GM19240 (cell line): ENCODE results near the gene SYP.

Experiments used
- DNase-seq: peaks from one replicate; pipeline ENCODE4 v3.0.0; 2011; ENCODE audit warnings: low spot score; ENCODE audit not compliant: insufficient read length

The SYP gene

GRCh38 chrX:49199906-49200771 lies at the start of gene SYP:
SYP (minus strand) TSS chrX:49200193; CDS start chrX:49200186, 7 bp downstream.
- peak; percentile 64 for DNase-seq

GRCh38 chrX:49249616-49250015 lies 49.6 kb upstream of the SYP start:
- DNase-seq, result no peak

GRCh38 chrX:49249071-49249470 lies 49.1 kb upstream of the SYP start:
- no peak for DNase-seq

GRCh38 chrX:49247916-49248811 lies 48.2 kb upstream of the SYP start:
- no peak for DNase-seq

GRCh38 chrX:49247346-49247745 lies 47.4 kb upstream of the SYP start:
- DNase-seq, result no peak

GRCh38 chrX:49246541-49246940 lies 46.5 kb upstream of the SYP start:
- DNase-seq, result no peak

GRCh38 chrX:49244207-49244606 lies 44.2 kb upstream of the SYP start:
- no peak for DNase-seq

GRCh38 chrX:49243166-49243565 lies 43.2 kb upstream of the SYP start:
- DNase-seq, result no peak

GRCh38 chrX:49242545-49243066 lies 42.6 kb upstream of the SYP start:
- DNase-seq, result no peak

GRCh38 chrX:49238735-49239134 lies 38.7 kb upstream of the SYP start:
- DNase-seq, result no peak

GRCh38 chrX:49237060-49237459 lies 37.1 kb upstream of the SYP start:
- DNase-seq, result no peak

GRCh38 chrX:49233887-49234555 lies 34.0 kb upstream of the SYP start:
- no peak for DNase-seq

- DNase-seq, result no peak
Observed at GRCh38 chrX:49233176-49233575, 33.2 kb upstream of the SYP start, which contains the start of gene CACNA1F. CACNA1F (minus strand) TSS chrX:49233340; CDS start chrX:49233309, 31 bp downstream.

- no peak for DNase-seq
Observed at GRCh38 chrX:49232525-49232924, 32.5 kb upstream of the SYP start.

- DNase-seq, result no peak
Observed at GRCh38 chrX:49231333-49232000, 31.5 kb upstream of the SYP start.

GRCh38 chrX:49230500-49231232 lies 30.7 kb upstream of the SYP start:
- DNase-seq, result peak; percentile 66

GRCh38 chrX:49228185-49228584 lies 28.2 kb upstream of the SYP start:
- DNase-seq, result no peak

GRCh38 chrX:49227726-49228125 lies 27.7 kb upstream of the SYP start:
- no peak for DNase-seq

GRCh38 chrX:49226946-49227345 lies 27.0 kb upstream of the SYP start:
- DNase-seq, result no peak

GRCh38 chrX:49225858-49226257 lies 25.9 kb upstream of the SYP start:
- DNase-seq, result no peak
